SK-N-SH treated with all-trans-retinoic acid at 6 μM for 48 hours (cell line): ENCODE data around the gene BOD1.

Experiments
- ATAC-seq: fragments of 200-7000 bp; cut with Tn5 transposase; 3 replicates; pipeline ENCODE4 v1.9.1; 2020; ENCODE audit warnings: mild to moderate bottlenecking, moderate library complexity
- ARNTL ChIP-seq: fragments of 450-650 bp; formaldehyde crosslinking; IDR thresholded peaks from 2 replicates; pipeline ENCODE4 v1.5.0; 2020; ENCODE audit warnings: low read depth, mild to moderate bottlenecking, moderate library complexity, borderline replicate concordance
- BACH2 ChIP-seq: fragments of 250-450 bp; sonication (Bioruptor Pico); IDR thresholded peaks from 2 replicates; pipeline ENCODE4 v1.9.0; 2021; ENCODE audit warnings: mild to moderate bottlenecking, borderline replicate concordance
- CSDC2 ChIP-seq: fragments of 250-450 bp; sonication (Bioruptor Pico); IDR thresholded peaks from 2 replicates; pipeline ENCODE4 v1.5.0; 2020; ENCODE audit warnings: mild to moderate bottlenecking, moderate library complexity
- ESRRG ChIP-seq: fragments of 250-450 bp; sonication (Bioruptor Pico); IDR thresholded peaks from 2 replicates; pipeline ENCODE4 v1.6.1; 2021; ENCODE audit warnings: mild to moderate bottlenecking
- GLIS3 ChIP-seq: fragments of 250-450 bp; sonication (Bioruptor Pico); IDR thresholded peaks from 2 replicates; pipeline ENCODE4 v1.5.0; 2020; ENCODE audit warnings: mild to moderate bottlenecking, moderate library complexity
- ISL1 ChIP-seq: fragments of 250-450 bp; sonication (Bioruptor Pico); IDR thresholded peaks from 2 replicates; pipeline ENCODE4 v2.1.2; 2022; ENCODE audit warnings: mild to moderate bottlenecking, moderate library complexity
- OSR1 ChIP-seq: fragments of 250-450 bp; sonication (Bioruptor Pico); IDR thresholded peaks from 2 replicates; pipeline ENCODE4 v1.8.0; 2022; ENCODE audit warnings: moderate library complexity, mild to moderate bottlenecking, inconsistent platforms
- PATZ1 ChIP-seq: fragments of 250-450 bp; sonication (Bioruptor Pico); IDR thresholded peaks from 2 replicates; pipeline ENCODE4 v1.8.0; 2020; ENCODE audit warnings: mild to moderate bottlenecking, moderate library complexity, borderline replicate concordance
- POU6F1 ChIP-seq: fragments of 250-450 bp; sonication (Bioruptor Pico); IDR thresholded peaks from 2 replicates; pipeline ENCODE4 v1.8.0; 2021; ENCODE audit warnings: low read depth, mild to moderate bottlenecking, moderate library complexity, borderline replicate concordance
- RARB ChIP-seq: fragments of 250-450 bp; sonication (Bioruptor Pico); IDR thresholded peaks from 2 replicates; pipeline ENCODE4 v1.8.0; 2021; ENCODE audit warnings: mild to moderate bottlenecking, moderate library complexity
- SNAI2 ChIP-seq: fragments of 250-450 bp; sonication (Bioruptor Pico); IDR thresholded peaks from 2 replicates; pipeline ENCODE4 v1.5.0; 2020; ENCODE audit warnings: mild to moderate bottlenecking, moderate library complexity
- TCF4 ChIP-seq: fragments of 250-450 bp; sonication (Bioruptor Pico); IDR thresholded peaks from 2 replicates; pipeline ENCODE4 v1.8.0; 2021; ENCODE audit warnings: mild to moderate bottlenecking, moderate library complexity, borderline replicate concordance
- TOX ChIP-seq: fragments of 250-450 bp; sonication (Bioruptor Pico); IDR thresholded peaks from 2 replicates; pipeline ENCODE4 v1.8.0; 2021; ENCODE audit warnings: mild to moderate bottlenecking, moderate library complexity, borderline replicate concordance
- TSHZ2 ChIP-seq: fragments of 250-450 bp; sonication (Bioruptor Pico); IDR thresholded peaks from 2 replicates; pipeline ENCODE4 v1.5.0; 2020; ENCODE audit warnings: mild to moderate bottlenecking, moderate library complexity
- ZFP30 ChIP-seq: fragments of 450-650 bp; formaldehyde crosslinking; IDR thresholded peaks from 2 replicates; pipeline ENCODE4 v1.5.0; 2022; ENCODE audit warnings: mild to moderate bottlenecking, moderate library complexity
- ZNF565 ChIP-seq: fragments of 450-650 bp; formaldehyde crosslinking; conservative IDR thresholded peaks from 2 replicates; pipeline ENCODE4 v1.5.0; 2020; ENCODE audit warnings: low read depth, mild to moderate bottlenecking, moderate library complexity
- ZNF70 ChIP-seq: fragments of 450-650 bp; formaldehyde crosslinking; IDR thresholded peaks from 2 replicates; pipeline ENCODE4 v1.5.0; 2020; ENCODE audit warnings: mild to moderate bottlenecking, moderate library complexity
- ZNF8 ChIP-seq: fragments of 450-650 bp; formaldehyde crosslinking; IDR thresholded peaks from 2 replicates; pipeline ENCODE4 v1.5.0; 2020; ENCODE audit warnings: mild to moderate bottlenecking, moderate library complexity
- TF ChIP-seq, protein P1 (sequence below): fragments of 250-450 bp; sonication (Bioruptor Pico); IDR thresholded peaks from 2 replicates; pipeline ENCODE4 v1.5.1; 2020; ENCODE audit warnings: low read depth, mild to moderate bottlenecking, moderate library complexity
- TF ChIP-seq, protein P2 (sequence below): fragments of 250-450 bp; sonication (Bioruptor Pico); IDR thresholded peaks from 2 replicates; pipeline ENCODE4 v1.5.1; 2021; ENCODE audit warnings: mild to moderate bottlenecking, moderate library complexity

The BOD1 gene

DNA sequence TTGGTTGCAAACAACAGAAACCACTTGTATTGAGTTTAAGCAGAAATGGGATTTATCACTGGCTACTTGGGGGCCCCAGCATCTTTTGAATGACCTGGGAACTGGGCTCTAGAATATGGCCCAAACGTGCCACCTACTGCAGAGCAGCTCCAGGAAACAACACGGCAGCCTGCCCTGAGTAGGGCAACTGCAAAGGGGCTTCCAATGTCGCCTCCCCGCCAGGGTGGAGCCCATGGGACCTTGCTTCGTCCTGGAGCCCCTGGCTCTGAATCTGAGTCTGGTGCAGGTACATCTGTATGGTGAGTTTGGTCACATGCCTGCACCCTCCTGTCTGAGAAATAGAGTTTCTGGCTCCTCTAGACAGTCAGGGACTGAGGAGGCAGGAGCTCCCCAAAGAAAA, 38.6 kb downstream of the BOD1 start:
- no peak for ATAC-seq
- TF ChIP-seq OSR1 (no peak), GLIS3 (CRISPR knock-in tag) (no peak), ZNF8 (no peak), PATZ1 (CRISPR knock-in tag) (no peak), BACH2 (CRISPR knock-in tag) (no peak), CSDC2 (CRISPR knock-in tag) (no peak), RARB (CRISPR knock-in tag) (no peak), ZFP30 (CRISPR knock-in tag) (no peak), ZNF565 (CRISPR knock-in tag) (no peak), ZNF70 (no peak), SNAI2 (no peak), TOX (CRISPR knock-in tag) (no peak), POU6F1 (CRISPR knock-in tag) (no peak), TCF4 (CRISPR knock-in tag) (no peak)
- TF ChIP-seq, protein P1, sequence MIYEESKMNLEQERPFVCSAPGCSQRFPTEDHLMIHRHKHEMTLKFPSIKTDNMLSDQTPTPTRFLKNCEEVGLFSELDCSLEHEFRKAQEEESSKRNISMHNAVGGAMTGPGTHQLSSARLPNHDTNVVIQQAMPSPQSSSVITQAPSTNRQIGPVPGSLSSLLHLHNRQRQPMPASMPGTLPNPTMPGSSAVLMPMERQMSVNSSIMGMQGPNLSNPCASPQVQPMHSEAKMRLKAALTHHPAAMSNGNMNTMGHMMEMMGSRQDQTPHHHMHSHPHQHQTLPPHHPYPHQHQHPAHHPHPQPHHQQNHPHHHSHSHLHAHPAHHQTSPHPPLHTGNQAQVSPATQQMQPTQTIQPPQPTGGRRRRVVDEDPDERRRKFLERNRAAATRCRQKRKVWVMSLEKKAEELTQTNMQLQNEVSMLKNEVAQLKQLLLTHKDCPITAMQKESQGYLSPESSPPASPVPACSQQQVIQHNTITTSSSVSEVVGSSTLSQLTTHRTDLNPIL (CRISPR knock-in tag), result no peak
- TF ChIP-seq, protein P2, sequence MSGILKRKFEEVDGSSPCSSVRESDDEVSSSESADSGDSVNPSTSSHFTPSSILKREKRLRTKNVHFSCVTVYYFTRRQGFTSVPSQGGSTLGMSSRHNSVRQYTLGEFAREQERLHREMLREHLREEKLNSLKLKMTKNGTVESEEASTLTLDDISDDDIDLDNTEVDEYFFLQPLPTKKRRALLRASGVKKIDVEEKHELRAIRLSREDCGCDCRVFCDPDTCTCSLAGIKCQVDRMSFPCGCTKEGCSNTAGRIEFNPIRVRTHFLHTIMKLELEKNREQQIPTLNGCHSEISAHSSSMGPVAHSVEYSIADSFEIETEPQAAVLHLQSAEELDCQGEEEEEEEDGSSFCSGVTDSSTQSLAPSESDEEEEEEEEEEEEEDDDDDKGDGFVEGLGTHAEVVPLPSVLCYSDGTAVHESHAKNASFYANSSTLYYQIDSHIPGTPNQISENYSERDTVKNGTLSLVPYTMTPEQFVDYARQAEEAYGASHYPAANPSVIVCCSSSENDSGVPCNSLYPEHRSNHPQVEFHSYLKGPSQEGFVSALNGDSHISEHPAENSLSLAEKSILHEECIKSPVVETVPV (CRISPR knock-in tag), result no peak

- no peak for TF ChIP-seq OSR1
- no peak for TF ChIP-seq ZNF70
- TF ChIP-seq POU6F1 (CRISPR knock-in tag), result no peak
- no peak for TF ChIP-seq ESRRG (CRISPR knock-in tag)
- TF ChIP-seq TCF4 (CRISPR knock-in tag), result no peak
- no peak for TF ChIP-seq RARB (CRISPR knock-in tag)
- TF ChIP-seq, protein P2 (CRISPR knock-in tag), result no peak
- no peak for TF ChIP-seq SNAI2
- no peak for TF ChIP-seq ZFP30 (CRISPR knock-in tag)
- no peak for TF ChIP-seq GLIS3 (CRISPR knock-in tag)
- TF ChIP-seq ARNTL (CRISPR knock-in tag), result no peak
- no peak for TF ChIP-seq ZNF8
- TF ChIP-seq TOX (CRISPR knock-in tag), result no peak
- no peak for TF ChIP-seq ISL1 (CRISPR knock-in tag)
- no peak for TF ChIP-seq TSHZ2
- TF ChIP-seq CSDC2 (CRISPR knock-in tag), result no peak
- TF ChIP-seq, all 23 proteins: peak for 0
- ATAC-seq, result no peak
Measured at GRCh38 chr5:173577166-173577565, 39.3 kb downstream of the BOD1 start.
